ENCODE measurements around the gene PCDHGA5.
A peak's percentile ranks its signal among the peaks of the same experiment; 100 is the strongest.

Gene PCDHGA5

DNA sequence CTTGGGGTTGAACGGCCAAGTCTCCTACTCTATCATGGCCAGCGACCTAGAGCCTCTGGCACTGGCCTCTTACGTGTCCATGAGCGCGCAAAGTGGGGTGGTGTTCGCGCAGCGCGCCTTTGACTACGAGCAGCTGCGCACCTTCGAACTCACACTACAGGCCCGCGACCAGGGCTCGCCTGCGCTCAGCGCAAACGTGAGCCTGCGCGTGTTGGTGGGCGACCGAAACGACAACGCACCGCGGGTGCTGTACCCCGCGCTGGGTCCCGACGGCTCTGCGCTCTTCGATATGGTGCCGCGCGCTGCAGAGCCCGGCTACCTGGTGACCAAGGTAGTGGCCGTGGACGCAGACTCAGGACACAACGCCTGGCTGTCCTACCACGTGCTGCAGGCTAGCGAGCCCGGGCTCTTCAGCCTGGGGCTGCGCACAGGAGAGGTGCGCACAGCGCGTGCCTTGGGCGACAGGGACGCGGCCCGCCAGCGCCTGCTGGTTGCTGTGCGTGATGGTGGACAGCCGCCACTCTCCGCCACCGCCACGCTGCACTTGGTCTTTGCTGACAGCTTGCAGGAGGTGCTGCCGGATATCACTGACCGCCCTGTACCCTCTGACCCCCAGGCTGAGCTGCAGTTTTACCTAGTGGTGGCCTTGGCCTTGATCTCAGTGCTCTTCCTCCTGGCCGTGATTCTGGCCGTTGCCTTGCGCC is 35.7 kb downstream of the PCDHGA5 start:
- no peak for TF ChIP-seq CTCF (IDR thresholded peaks at IDR 0.05; ENCODE audit: insufficient read depth, low read depth, low read length, missing control alignments)
- no peak overlapping the region for H3K4me3 ChIP-seq (ENCODE audit: low read depth, low read length)
- no peak for DNase-seq (ENCODE audit: low read depth)

DNA sequence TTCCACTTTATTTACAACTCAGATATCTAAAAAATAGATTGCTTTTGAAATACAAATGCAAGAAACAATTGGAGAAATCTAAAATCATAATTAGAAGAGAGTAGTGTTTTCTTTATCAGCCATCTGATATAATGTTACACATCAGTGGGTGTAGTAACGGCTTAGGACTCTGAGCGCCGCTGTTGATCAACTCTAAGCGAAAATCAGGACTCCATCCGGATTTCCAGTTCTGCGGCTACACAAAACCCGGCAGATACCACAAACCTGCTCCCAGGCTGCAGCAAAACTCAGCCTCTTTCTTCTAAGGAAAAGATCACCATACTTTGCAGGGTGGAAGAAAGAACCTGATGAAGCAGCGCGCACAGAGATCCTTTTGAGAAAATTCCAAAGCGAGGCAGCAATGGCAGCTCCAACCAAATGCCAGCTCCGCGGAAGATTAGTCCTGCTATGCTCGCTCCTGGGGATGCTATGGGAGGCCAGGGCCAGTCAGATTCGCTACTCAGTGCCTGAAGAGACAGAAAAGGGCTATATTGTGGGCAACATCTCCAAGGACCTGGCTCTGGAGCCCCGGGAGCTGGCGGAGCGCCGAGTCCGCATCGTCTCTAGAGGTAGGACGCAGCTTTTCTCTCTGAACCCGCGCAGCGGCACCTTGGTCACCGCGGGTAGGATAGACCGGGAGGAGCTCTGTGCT is 38.7 kb downstream of the PCDHGA5 start, which contains the start of gene PCDHGA9:
Gene PCDHGA9 (plus strand): TSS at position 226 of the 691 bp plus-strand sequence. CDS start 175 bp downstream, at position 401.
- peak; percentile 23 for TF ChIP-seq CTCF (IDR thresholded peaks at IDR 0.05; ENCODE audit: insufficient read depth, low read depth, low read length, missing control alignments)
- no peak within 1 kb of the TSS for H3K4me3 ChIP-seq (ENCODE audit: low read depth, low read length)
- DNase-seq (ENCODE audit: low read depth): no peak

DNA sequence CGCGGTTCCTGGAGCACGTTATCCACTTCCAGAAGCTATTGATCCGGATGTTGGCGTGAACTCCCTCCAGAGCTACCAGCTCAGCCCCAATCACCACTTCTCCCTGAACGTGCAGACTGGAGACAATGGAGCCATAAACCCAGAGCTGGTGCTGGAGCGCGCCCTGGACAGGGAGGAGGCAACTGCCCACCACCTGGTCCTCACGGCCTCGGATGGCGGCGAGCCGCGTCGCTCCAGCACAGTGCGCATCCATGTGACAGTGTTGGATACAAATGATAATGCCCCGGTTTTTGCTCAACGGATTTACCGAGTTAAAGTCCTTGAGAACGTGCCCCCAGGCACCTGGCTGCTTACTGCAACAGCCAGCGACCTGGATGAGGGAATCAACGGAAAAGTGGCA is 39.4 kb downstream of the PCDHGA5 start:
- no peak overlapping the region for H3K4me3 ChIP-seq (ENCODE audit: low read depth, low read length)
- no peak for TF ChIP-seq CTCF (IDR thresholded peaks at IDR 0.05; ENCODE audit: insufficient read depth, low read depth, low read length, missing control alignments)
- DNase-seq (ENCODE audit: low read depth): no peak

DNA sequence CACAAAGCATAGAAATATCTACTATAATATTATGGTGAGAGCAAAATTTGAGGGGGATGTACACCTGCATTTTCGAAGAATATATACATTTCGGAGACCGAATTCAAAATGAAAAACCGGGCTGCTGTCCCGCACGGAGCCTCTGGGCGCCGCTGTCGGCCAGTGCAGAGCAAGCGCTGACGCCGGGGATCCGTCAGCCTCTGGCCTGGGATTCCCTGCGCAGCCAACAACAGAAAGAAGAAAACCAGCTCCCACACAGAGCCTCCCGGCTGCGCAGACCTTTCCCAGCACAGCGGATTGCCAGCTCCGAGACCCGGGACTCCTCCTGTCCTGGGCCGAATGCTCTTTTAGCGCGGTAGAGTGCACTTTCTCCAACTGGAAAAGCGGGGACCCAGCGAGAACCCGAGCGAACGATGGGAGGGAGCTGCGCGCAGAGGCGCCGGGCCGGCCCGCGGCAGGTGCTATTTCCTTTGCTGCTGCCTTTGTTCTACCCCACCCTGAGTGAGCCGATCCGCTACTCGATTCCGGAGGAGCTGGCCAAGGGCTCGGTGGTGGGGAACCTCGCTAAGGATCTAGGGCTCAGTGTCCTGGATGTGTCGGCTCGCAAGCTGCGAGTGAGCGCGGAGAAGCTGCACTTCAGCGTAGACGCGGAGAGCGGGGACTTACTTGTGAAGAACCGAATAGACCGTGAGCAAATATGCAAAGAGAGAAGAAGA is 44.0 kb downstream of the PCDHGA5 start, which contains the start of gene PCDHGB6:
Gene PCDHGB6 (plus strand): TSS at position 232 of the 716 bp plus-strand sequence. CDS start 182 bp downstream, at position 414.
- peak; percentile 53 for TF ChIP-seq CTCF (IDR thresholded peaks at IDR 0.05; ENCODE audit: insufficient read depth, low read depth, low read length, missing control alignments)
- peak; percentile 58 for DNase-seq (ENCODE audit: low read depth)
- peak within 1 kb of the TSS; percentile 42 for H3K4me3 ChIP-seq (ENCODE audit: low read depth, low read length)

- H3K4me3 ChIP-seq (ENCODE audit: low read depth, low read length): no peak overlapping the region
- TF ChIP-seq CTCF (IDR thresholded peaks at IDR 0.05; ENCODE audit: insufficient read depth, low read depth, low read length, missing control alignments): no peak
- DNase-seq (ENCODE audit: low read depth): no peak
Measured at GRCh38 chr5:141409598-141410306, 45.8 kb downstream of the PCDHGA5 start.

DNA sequence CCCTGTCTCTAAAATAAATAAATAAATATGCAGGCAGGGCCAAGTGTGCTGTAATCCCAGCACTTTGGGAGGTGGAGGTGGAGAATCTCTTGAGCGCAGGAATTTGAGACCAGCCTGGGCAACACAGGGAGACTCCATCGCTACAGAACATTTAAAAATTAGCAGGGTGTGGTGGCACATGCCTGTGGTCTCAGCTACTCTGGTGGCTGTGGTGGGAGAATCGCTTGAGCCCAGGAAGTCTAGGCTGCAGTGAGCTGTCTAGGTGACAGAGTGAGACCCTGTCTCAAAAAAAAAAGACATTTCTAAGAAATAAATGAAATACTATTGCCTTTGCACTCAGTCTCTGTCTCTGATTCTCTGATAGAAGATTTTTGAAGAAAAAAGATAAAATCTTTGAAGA is 47.6 kb downstream of the PCDHGA5 start:
- no peak for DNase-seq (ENCODE audit: low read depth)
- TF ChIP-seq CTCF (IDR thresholded peaks at IDR 0.05; ENCODE audit: insufficient read depth, low read depth, low read length, missing control alignments): no peak
- H3K4me3 ChIP-seq (ENCODE audit: low read depth, low read length): no peak overlapping the region
